GM18858 (cell line): Measurements from ENCODE around the gene CDH12.
A peak's percentile ranks its signal among the peaks of the same experiment; 100 is the strongest.
"Not testable (repeated sequence)": the region's sequence is repeated elsewhere in the genome, so short reads cannot be mapped to it uniquely, and the experiment has no call there.

Experiments used
- ATAC-seq: cut with Tn5 transposase; IDR thresholded peaks from one replicate; pipeline ENCODE4 v1.9.1; 2021; ENCODE audit not compliant: unreplicated experiment

The CDH12 gene

DNA sequence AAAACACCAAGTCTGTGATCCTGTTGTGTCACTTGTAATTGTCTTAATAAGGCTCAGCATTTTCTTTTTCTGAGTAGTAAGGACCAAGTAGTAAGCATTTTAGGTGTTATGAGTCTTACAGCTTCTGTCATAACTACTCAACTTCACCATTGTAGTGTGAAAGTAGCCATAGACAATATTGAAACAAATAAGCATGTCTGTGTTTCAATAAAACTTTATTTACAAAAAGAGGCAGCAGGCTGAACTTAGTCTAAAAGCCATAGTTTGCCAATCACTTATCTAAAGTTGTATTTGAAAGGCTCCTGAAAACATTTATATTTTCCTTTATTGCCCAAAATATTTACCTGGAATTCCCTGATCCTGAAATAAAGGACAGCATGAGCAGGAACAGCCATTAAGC is 796.1 kb downstream of the CDH12 start:
- no peak for ATAC-seq

DNA sequence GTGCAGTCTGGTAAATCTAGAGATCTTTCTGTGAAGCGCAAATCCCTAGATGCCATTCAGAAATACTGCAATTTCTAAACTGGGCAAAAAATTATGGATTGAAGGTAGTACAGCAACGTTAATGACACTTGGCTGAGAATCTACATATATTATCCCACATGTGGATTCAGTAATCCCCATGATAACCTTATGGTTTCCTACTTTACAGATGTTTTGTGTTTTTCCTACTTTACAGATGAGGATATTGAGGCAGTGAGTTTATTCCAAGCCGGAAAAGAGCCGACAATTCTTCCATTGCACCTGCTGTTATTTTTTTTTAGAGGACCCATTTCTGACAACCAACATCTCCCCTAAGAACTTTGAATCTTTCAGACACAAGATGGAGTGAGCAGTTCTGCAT is 796.5 kb downstream of the CDH12 start:
- no peak for ATAC-seq

DNA sequence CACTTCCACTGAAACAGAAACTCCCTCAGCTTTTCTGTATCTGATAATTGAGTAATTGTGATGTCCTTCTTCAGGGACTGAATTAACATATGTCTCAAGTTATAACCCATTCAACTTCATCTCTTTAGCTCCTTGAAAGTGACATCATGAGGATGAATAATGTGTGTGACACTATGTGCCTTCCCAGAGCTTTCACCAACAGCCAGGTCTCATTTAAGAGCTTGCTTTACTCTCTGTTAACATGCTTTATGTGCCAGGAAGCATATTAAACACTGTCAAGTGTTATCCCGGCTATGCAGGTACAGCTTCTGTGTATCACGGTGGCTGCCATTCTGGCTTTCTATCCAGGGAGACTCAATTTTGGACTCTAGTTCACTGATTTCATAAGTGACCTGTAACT is 799.9 kb downstream of the CDH12 start:
- ATAC-seq: no peak

DNA sequence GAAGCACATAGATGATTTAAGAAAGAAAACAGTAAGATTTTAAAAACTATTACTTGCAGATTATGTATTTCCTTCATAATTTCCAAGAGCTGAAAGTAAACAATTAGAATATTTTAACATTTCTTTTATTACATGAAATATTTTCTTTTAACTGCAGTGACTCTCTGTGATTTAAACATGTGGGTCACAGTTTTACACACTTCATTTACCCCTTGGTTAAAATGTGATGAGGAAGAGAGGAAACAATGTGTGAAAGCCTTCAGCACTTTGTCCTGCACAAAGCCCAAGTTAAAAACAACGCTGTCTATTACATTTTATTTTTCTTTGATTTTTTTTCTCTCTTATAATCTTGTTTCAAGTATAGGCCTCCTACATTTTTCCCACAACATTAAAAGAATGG is 801.3 kb downstream of the CDH12 start:
- no peak for ATAC-seq

DNA sequence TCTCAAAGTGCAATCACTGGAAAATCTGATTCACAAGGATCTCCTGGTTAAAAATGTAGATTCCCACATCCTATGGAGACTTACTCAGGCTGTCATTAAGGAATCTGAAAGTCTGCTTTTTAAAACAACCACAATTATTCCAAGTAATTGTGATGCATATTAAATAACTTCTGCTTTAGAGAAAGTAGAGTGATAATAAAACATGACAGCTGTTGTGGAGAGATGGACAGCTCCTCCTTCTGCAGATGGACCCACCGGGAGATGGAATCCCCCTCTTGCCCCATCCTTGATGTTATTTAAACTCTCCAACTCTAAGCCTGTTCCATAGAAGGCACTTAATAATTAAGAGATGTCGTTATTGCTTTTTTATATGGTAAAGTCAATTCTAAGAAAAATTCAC is 802.2 kb downstream of the CDH12 start:
- no peak for ATAC-seq

DNA sequence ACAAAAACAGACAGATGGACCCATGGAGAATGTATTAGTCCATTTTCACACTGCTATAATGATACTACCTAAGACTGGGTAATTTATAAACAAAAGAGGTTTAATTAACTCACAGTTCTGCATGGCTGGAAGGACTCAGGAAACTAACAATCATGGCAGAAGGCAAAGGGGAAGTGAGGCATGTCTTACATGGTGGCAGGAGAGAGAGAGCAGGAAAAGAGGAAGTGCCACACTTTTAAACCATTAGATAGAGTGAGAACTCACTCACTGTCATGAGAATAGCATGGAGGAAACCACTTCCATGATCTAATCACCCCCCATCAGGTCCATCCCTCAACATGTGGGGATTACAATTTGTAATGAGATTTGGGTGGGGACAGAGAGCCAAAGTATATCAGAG is 808.9 kb downstream of the CDH12 start:
- ATAC-seq: no peak

DNA sequence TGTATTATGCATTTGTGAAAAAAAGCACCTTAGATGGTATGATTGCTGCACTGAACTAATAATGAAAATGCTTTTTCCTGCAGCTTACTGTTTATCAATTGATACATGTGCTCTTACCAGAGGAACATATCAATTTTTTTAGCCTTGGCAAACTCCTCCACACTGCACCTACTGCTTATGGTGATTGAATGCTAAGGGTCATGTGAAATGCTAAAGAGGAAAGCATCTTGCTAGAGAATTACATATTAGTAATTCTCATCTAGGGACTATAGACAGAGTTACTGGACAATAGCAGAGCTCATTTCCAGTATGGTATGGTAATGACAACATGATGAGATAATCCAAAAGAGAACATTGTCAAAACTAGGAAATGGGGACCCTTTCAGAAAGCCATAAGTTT is 817.1 kb downstream of the CDH12 start:
- no peak for ATAC-seq

DNA sequence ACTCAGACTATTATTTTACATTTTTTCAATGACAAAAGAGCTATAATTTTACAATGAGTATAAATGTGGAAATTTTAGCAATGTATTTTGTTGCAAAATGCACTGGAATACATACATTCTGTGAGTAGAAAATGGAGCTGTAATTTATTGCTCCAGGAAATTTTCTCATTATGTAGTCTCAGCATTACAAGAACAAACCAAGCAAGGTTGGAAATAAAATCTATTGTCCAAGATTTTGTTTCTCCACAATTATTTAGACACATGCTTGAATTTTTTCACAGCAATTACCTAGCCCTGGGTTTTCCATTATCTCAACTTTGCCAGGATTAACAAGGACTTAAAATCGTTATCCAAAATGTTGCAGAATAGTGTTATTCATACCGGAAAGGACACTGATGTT is 820.1 kb downstream of the CDH12 start:
- ATAC-seq: no peak

DNA sequence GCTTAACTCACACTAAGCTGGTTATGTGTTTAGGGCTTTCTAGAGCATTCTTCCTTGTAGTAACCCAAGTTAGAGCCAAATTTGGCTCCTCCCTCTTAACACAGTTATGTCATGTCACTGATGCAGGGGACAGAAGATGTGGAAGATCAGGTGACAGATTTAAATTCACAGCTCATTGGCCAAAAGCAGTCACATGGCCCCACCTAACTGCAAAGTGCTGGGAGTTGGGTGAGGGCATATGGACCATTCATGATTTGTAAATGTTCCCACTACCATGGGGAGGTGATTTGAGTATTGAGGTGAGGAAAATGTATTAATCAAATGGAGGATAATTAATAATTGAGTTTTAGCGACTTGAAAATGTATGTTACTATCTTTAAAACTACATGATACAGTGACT is 829.4 kb downstream of the CDH12 start:
- no peak for ATAC-seq

DNA sequence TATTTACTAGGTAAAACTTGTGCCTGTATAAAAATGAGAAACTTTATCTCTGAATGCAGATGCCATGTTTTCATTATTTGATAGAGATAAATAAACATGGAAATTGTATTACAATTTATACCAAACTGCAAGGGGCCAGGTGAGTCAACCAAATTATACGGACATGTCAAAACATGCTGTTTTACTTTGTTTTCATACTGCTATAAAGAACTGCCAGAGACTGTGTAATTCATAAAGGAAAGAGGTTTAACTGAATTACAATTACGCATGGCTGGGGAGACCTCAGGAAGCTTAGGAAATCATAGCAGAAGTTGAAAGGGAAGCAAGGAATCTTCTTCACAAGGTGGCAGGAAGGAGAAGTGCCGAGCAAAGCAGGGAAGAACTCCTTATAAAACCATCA is 840.3 kb downstream of the CDH12 start:
- ATAC-seq: not testable (repeated sequence)

DNA sequence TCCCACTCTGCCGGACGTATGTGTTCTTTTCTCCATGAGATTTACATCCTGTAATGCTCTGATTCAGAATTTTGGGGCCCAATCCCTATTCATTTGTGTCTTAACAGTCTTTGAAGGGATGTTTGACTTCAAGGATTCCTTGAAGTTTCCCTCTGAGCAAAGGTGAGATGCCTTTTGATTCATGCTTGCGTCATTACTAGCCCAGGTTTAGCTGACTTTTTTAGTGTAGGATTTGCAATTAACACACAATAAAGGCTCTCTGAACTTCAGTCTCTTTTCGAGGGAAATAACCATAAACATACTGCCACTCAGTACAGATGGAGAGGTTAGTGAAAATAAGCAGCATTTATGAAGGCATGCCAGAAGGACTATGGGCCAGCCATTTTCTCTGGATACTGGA is 842.3 kb downstream of the CDH12 start:
- ATAC-seq: not testable (repeated sequence)

DNA sequence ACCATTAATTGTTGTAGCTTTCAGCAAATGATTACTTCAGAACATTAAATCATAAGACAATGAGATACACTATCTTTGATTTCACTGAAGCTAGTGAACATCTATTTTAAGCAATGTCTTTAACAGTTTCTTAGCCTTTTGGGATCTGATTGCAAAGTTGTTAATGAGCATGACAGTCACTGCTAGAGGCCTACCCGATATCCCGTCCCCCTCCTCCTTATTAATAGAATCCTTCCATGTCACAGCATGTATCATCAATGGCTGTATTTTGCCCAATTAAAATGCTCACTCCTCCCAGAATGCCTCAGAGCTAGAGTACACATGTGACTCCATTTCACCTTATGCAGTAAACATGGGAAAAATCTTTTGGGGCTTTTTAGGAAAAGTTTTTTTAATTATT is 852.0 kb downstream of the CDH12 start:
- ATAC-seq: not testable (repeated sequence)

DNA sequence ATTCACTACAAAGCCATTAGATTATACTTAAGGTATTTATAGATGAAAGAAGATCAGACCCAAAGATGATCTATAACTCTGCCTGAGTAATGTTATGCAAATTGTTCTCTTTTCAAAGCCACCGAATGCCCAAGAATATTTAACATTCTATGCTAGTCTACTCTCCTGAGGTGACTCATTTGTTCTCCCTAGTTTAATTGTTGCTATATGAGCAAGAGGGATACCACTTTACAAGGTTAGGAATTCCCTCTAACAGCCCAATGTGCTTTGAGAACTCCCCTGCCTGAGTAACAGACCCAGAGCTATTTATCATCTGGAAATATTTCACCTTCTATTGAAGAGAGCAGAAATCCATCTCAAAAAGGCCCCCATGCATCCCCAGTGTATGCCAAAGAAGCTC is 867.3 kb downstream of the CDH12 start:
- not testable (repeated sequence) for ATAC-seq

DNA sequence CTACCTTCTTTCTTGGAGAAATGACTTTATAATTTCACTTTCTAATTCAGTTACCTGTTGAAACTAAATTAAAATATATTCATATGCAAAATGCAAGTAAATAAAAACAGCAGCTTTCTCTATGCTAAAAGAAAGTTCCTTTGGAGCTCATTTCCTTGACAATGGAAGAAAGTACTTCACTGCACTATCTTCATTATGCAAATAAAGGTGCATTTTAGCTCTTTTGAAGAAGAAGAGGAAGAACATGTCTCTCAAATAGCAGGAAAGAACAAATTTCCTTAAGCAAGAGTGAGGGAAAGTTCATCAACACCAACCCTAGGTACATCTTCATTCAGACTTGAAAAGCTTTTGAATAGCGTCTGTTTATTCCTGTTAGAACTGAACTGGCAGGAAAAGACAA is 901.6 kb downstream of the CDH12 start:
- not testable (repeated sequence) for ATAC-seq

DNA sequence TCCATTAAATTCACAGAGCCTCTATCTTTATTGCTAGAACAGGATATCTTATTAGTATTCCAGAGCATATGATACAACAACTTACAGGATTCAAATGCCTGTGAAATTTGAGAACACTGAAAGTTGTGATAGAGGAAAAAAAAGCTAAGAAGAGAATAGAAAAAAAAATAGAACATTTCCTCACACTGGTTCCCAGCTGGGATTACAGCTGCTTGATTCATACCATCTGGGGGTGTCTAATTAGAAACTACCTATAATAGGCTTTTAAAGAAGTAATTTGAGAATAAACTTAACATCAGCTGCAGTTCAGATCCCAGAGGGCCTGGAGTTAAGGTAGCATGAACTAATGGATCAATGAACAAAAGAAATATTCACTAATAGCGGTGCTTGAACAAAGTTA is 922.0 kb downstream of the CDH12 start:
- ATAC-seq: no peak

DNA sequence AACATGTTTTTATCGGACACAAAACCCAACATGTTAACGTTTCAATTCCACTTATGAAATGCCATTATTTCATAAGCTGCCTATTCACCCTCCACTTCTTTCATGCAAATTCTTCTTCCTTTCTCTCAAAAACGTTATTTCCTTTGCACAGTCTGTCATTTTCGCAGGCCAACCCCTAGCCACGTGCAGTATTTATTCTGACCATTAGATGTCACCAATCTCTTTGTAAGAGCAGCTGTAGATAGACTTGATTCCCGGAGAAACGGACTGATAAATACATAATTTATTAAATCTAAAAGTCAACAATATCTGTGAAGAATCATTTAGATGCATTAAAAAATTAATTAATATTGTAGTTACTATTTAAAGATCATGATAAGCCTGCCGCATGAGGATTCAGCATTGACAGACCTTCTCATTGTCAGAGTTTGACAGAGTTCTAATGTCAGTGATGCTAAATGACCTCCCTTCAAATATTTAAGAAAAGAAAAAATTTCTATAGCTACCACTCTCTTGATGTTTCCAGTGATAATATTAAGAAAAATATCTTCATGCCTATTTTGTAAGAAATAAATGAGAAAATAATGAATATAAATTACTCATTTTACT is 933.6 kb downstream of the CDH12 start:
- peak; percentile 96 for ATAC-seq

DNA sequence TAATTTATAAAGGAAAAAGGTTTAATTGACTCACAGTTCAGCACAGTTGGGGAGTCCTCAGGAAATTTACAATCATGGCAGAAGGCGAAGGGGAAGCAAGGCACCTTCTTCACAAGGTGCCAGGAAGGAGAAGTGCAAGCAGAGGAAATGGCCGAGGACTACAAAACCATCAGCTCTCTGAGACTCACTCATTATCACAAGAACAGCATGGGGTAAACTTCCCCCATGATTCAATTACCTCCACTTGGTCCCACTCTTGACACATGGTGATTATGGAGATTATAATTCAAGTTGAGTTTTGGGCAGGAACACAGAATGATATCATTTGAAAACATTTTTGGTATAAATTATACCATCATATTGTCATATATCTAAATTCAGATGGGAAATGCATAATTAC is 934.7 kb downstream of the CDH12 start:
- ATAC-seq: no peak

DNA sequence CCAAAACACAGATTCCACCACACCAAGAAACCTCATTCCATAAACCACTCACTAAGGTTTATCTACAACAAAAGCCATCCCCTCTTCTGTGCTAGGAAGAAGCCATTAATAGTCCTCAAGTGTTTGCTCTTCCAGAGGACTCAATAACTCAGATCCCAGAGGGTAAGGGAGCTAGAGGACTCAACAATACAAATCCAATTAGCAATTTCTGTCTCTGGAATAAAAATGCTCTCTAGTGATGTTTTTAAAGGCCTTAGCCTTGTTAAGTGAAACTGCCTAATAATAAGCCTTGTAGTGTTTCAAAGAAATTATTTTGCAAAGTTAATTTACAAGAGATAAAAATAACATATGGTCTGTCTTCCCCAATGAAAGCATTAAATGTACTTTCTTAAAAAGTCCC is 942.4 kb downstream of the CDH12 start:
- no peak for ATAC-seq

DNA sequence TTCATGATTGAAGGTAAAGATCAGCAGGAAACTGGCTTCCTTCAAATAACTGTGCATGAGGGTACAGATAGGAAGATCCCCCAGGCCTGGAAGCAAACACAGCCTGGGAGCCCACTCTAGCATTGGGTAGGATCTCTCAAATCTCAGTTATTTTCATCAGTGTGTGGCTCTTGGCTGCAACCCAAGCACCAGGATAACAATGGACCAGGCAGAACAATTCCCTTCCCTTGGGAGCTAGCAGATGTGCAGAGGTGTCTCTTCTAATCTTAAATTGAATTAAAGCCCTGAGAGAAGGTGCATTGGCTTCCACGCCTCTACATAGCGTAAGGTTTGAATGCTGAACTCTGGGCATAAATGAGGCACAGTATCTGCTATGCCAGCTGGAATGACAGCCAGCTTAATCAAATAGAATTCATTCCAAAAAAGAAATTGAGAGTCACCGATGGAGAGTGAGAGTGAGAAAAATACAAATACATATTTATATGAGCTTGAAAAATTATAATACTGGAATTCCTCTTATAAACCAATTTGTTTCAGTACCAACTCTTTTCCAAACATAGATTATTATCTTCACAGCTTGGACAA is 957.3 kb downstream of the CDH12 start:
- ATAC-seq: no peak

DNA sequence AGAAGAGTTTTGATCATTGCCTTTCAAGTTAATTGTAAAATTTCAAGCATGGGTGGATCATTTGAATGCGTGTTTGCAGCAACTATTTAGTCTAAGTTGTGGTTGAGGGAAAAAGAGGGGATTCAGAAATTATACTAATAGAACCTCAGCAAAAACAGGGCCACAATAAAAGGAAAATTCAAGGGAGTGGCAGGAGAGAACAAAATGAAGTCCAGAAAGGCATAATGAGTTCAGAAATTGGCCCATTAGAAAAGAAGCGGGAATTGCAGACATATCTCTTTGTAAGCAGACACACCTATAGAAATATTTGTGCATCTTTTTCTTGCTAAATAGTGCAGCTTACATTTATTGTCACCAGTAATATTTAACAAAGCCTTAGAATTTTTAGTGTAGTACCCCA is 960.0 kb downstream of the CDH12 start:
- no peak for ATAC-seq

DNA sequence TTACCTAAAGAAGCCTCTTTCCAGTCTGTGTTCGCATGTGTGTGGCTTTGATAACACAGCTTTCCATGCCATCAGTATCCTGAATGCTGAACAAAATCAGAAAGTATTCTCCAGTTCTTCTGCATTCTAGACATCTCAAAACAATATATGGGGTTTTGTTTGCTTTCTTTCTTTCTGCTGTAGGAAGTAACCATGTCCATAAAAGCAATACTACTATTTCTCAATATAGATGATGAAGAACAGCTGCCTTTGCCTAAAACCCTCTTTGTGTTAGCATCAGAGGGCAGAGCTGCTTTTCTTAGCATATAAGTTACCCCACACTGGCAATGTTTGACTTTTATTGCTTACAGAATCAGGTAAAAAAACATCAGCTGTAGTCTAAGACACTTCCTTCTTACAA is 963.6 kb downstream of the CDH12 start:
- ATAC-seq: no peak

DNA sequence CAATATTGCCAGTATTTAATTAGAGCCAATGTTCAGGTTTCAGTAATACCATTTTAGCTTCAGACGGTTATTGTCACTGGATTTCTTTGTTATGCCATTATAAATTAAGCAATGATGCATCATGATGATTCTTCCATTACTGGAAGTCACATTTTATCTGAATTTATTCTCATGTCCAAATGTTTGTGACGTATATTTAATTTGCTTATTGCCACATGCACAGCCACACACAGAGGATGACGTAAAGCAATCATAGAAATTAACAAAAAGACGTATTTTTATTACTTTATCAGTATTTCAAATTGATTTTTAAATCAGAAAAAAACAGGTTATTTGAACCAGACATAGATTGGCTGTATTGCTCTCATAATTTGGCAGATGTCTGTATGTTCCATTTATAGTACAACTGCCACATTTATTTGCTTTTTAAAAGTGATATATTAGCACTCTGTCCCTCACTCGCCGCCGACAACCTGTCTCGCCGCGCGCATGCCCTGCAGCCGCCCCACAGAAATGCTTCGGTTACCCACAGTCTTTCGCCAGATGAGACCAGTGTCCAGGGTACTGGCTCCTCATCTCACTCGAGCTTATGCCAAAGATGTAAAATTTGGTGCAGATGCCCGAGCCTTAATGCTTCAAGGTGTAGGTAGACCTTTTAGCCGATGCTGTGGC is 970.9 kb downstream of the CDH12 start:
- ATAC-seq: no peak

DNA sequence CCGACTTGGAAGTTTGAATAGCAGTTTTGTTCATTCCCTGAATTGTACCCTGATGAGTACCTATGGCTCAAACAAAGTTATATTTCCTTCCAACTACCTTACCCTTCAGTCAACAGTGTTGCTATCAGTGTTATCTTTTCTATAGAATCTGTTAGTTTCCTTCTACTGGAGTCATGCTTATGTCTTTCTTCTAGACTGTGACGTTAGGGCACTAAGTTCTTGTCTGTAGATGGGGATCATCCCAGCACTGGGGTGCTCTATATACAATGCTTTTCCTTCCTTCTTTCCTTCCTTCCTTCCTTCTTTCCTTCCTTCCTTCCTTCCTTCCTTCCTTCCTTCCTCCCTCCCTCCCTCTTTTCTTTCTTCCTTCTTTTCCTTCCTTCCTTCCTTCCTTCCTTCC is 973.0 kb downstream of the CDH12 start:
- no peak for ATAC-seq
